ENCODE measurements around the gene MS4A18.
"Not testable (repeated sequence)": the region's sequence is repeated elsewhere in the genome, so short reads cannot be mapped to it uniquely, and the experiment has no call there.

Gene MS4A18

GRCh38 chr11:60724420-60724819, at the start of gene MS4A18:
MS4A18 (plus strand) TSS chr11:60724720.
- no peak for DNase-seq (ENCODE audit: low read depth in 4 of 4, low spot score in 1 of 4)

- DNase-seq (ENCODE audit: low read depth in 4 of 4, low spot score in 1 of 4) = not testable (repeated sequence)
These were observed 46.3 kb upstream of the MS4A18 start for GRCh38 chr11:60678231-60678630.

GRCh38 chr11:60679879-60680278, 44.6 kb upstream of the MS4A18 start:
- DNase-seq (ENCODE audit: low read depth in 4 of 4, low spot score in 1 of 4) = no peak

DNA sequence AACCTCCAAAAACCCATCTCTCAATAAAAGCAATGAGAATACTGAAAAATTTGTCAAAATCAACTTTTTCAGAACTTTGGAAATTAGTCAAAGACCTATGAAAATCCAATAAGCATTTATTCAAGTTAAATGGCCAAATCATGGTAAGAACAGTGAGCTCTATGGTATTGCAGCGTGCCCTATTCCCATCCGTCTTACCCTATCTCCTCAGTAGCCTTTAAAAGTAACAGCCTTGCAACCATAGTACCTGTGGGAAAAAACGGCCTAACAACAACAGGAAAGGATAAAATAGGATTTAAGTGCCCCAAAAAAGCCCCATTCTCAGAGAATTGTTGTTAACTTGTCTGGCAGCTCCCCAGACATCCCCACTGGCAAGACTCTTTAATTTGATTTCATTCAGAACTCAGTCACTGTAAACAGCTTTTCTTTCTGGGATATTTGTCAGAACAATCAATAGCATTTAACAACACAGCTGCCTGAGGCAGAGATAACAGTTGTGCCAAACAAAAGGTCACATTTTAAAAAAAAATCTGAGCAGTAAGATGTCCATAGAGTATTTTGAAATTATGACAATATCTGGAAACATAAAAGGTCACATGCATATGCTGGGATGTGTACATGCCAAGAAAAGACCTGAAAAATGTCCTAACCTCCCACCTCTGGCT, 43.9 kb upstream of the MS4A18 start:
- DNase-seq (ENCODE audit: low read depth in 4 of 4, low spot score in 1 of 4) = no peak

- DNase-seq (ENCODE audit: low read depth in 4 of 4, low spot score in 1 of 4) = not testable (repeated sequence)
These were observed 40.0 kb upstream of the MS4A18 start for GRCh38 chr11:60684541-60684848.

- no peak for DNase-seq (ENCODE audit: low read depth in 4 of 4, low spot score in 1 of 4)
These were observed 32.9 kb upstream of the MS4A18 start for GRCh38 chr11:60691661-60692060.

GRCh38 chr11:60699284-60699691, 25.2 kb upstream of the MS4A18 start, which contains the start of gene MS4A8:
MS4A8 (plus strand) TSS chr11:60699612; CDS start chr11:60700861, 1,249 bp downstream.
- DNase-seq (ENCODE audit: low read depth in 4 of 4, low spot score in 1 of 4) = no peak

- no peak for DNase-seq (ENCODE audit: low read depth in 4 of 4, low spot score in 1 of 4)
These were observed 24.6 kb upstream of the MS4A18 start for GRCh38 chr11:60699936-60700335.

DNA sequence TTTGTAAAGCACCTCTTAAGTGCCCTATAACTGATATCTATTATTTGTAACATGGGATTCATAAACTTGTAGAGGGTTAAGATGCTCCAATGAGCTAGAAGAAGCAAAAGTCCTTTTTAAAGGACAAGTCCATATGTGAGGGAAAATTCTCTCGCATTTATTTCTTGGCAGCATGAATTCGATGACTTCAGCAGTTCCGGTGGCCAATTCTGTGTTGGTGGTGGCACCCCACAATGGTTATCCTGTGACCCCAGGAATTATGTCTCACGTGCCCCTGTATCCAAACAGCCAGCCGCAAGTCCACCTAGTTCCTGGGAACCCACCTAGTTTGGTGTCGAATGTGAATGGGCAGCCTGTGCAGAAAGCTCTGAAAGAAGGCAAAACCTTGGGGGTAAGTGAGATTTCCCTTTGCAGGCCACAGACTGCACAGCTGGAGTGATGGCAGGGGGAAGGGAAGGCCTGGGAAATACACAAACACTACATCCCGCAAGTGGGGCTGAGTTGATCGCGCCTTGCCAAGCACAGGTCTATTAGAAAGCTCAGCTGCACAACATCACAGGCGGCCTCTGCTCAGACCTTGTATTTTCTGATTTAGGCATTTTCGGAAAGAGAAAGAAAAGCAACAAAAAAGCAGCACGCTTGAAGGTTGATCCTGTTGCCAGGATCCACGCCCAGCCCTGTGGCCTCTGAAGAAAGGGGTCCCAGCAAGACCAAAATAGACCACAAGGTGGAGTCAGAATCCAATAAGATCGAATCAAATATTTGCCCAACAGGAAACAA, 23.6 kb upstream of the MS4A18 start:
- DNase-seq (ENCODE audit: low read depth in 4 of 4, low spot score in 1 of 4) = no peak

- no peak for DNase-seq (ENCODE audit: low read depth in 4 of 4, low spot score in 1 of 4)
These were observed 23.1 kb upstream of the MS4A18 start for GRCh38 chr11:60701469-60701818.

GRCh38 chr11:60703374-60703773, 21.1 kb upstream of the MS4A18 start:
- DNase-seq (ENCODE audit: low read depth in 4 of 4, low spot score in 1 of 4) = no peak

DNA sequence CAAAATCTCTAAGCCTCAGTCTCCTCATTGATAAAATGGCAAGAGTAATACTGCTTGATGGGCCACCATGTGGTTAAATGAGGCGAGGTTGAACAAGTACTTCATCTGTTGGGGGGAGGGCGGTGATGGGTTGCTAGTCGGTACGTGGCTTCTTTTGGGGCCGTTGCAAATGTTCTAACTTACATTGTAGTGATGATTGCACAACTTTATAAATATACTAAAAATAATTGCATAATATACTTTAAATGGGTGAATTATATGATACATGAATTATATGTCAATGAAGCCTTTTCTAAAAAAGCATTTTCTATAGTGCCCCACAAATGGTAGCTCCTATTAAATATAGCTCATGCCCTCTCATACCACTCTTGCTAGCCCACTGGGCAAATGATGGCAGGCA, 18.6 kb upstream of the MS4A18 start:
- no peak for DNase-seq (ENCODE audit: low read depth in 4 of 4, low spot score in 1 of 4)

GRCh38 chr11:60706931-60707330, 17.6 kb upstream of the MS4A18 start:
- DNase-seq (ENCODE audit: low read depth in 4 of 4, low spot score in 1 of 4) = no peak

- DNase-seq (ENCODE audit: low read depth in 4 of 4, low spot score in 1 of 4) = no peak
These were observed 14.0 kb upstream of the MS4A18 start for GRCh38 chr11:60710482-60710881.

- no peak for DNase-seq (ENCODE audit: low read depth in 4 of 4, low spot score in 1 of 4)
These were observed 13.2 kb upstream of the MS4A18 start for GRCh38 chr11:60711276-60711675.

DNA sequence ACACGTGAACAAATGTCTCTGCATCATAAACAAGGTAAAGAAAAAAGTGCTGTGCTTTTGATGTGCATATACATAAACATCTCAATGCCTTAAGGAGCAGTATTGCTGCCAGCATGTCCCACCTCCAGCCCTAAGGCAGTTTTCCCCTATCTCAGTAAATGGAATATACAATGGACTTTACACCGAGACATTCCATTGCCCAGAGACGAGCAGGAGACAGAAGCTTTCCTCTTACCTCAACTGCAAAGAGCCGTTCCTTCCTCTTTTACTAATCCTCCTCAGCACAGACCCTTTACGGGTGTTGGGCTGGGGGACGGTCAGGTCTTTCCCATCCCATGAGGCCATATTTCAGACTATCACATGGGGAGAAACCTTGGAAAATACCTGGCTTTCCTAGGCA, 11.1 kb upstream of the MS4A18 start:
- not testable (repeated sequence) for DNase-seq (ENCODE audit: low read depth in 4 of 4, low spot score in 1 of 4)

DNA sequence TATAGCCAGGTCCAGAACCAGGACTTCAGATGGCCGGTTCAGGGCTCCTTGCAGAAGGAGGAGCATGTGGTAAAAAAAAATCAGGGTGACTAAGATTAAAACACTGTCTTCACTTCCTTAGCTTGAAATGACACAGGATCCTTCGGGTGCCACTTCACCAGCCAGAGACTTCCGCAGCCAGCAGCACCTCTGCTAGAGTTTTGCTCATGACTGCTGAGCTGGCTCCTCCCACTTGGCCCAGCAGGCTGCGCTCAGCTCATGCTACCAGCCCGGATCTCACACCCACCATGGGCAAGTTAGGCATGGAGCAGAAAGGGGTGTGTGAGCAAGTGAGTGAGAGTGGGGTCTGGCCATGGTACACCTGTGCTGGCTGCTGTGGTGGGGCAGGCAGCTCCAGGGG, 6.6 kb upstream of the MS4A18 start:
- DNase-seq (ENCODE audit: low read depth in 4 of 4, low spot score in 1 of 4) = no peak

DNA sequence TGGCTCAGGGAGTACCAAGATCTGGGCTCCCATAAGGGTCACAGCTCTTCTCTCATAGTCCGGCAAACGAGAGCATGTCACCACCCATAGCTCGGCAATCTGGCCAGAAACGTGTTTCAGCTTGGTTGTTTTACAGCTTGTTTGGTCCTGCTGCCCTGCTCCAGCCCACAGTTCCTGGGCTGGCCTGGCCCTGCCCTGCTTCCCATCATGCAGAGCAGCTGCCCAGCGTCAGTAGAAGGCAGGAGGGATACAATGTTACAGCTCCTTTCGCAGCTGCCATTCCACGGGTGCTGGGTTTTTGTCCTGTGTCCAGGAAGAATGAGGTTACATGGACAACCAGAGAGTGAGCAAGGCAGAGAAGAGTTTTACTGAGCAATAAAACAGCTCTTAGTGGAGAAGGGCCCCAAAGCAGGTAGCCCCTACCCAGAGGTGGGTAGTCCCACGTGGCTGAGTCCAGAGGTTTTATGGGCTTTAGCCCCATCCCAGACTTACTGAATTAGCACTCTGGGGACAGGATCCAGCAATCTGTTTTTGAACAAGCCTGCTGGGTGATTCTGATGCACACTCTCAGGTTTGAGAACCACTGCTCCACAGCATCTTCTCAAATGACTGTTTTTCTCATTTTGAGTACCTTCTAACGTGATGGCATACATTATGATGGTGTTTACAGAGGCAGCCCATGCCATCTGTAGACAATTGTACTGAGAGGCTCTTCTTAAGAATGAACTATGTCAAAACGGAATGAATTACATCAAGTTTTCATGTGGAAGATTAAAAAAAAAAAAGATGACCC, 5.8 kb upstream of the MS4A18 start:
- no peak for DNase-seq (ENCODE audit: low read depth in 4 of 4, low spot score in 1 of 4)

DNA sequence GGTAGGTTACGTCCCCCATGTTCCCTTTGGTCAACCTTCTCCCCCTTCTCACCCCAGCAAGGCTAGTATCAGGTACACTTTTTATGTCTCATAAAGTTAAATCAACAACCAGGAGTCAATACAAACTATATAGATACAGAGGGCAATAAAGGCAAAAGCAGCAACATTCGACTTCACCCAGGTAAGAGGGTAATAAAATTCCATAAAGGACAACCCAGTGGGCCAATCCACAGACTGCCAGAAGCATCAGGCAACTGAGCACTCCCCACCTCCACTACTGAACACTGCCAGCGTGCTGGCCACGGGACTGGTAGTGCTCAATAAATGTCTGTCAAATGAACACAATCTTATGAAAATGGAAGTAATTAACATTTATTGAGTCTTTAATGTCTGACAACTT, 5.1 kb upstream of the MS4A18 start:
- no peak for DNase-seq (ENCODE audit: low read depth in 4 of 4, low spot score in 1 of 4)

DNA sequence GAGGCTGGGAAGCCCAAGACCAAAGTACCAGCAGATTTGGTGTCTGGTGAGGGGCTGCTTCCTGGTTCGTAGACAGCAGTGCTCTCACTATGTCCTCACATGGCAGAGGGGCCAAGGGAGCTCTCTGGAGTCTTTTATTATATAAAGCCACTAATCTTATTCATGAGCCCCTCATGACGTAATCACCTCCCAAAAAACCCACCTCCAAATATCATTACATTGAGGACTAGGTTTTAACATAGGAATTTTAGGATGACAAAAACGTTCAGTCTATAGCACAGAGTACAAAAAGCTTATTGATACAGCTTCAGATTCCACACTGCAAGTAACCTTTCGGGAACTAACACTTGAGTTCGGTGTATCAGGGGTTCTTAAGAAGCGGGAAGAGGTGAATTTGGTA, 4.1 kb upstream of the MS4A18 start:
- DNase-seq (ENCODE audit: low read depth in 4 of 4, low spot score in 1 of 4) = no peak

GRCh38 chr11:60725592-60725991, 1.1 kb downstream of the MS4A18 start:
- no peak for DNase-seq (ENCODE audit: low read depth in 4 of 4, low spot score in 1 of 4)

GRCh38 chr11:60731586-60731985, 7.1 kb downstream of the MS4A18 start:
- DNase-seq (ENCODE audit: low read depth in 4 of 4, low spot score in 1 of 4) = no peak

All from stimulated activated CD4-positive, alpha-beta T cell treated with anti-CD3 and anti-CD28 coated beads, Interleukin-1b, Interleukin-23, amount 100 ng/mL, for 24 hours (primary cell).